Lower leg skin (tissue), 4 donors: ENCODE results near the gene TPST2. TPM values are rescaled to one million over a fixed set of nuclear protein-coding genes. Genes with fewer than 3 reads are reported as not detected.

ENCODE experiments used
- DNase-seq, 2 donors: peaks; one replicate each; pipeline ENCODE4 v3.0.0-alpha.2; 2019; ENCODE audit warnings: low spot score in 2 of 2
- H3K4me3 ChIP-seq: fragments of 200-600 bp; sonication (generic); 2 replicates; pipeline ENCODE4 v1.5.1; 2017; ENCODE audit warnings: mild to moderate bottlenecking, low read depth; ENCODE audit not compliant: poor library complexity, severe bottlenecking
- POLR2A ChIP-seq, 2 donors: fragments of 450-650 bp; IDR thresholded peaks; one replicate each; pipeline ENCODE4 v1.6.1; 2016 to 2017; ENCODE audit warnings: antibody characterized with exemption in 2 of 2, mild to moderate bottlenecking in 1 of 2, moderate library complexity in 1 of 2
- WGBS, 2 donors: methylation state at CpG; one replicate each; pipeline ENCODE4 v1.1.5; 2018; 5-methylcytosine and 5-hydroxymethylcytosine counted together
- intact Hi-C: fragments of 100-400 bp; cut with DNase I; formaldehyde crosslinking; loops from one replicate; pipeline ENCODE4 v1.15.0; 2023; ENCODE audit warnings: low total_unique reads
- total RNA-seq, 4 donors: library from RNA; depleted of rRNA; stranded (reverse); fragments of >200 nt; gene quantifications; one replicate each; pipeline ENCODE4 v1.1.0, GENCODE V29; 2016
- TF ChIP-seq, protein P1 (sequence below), 3 donors: fragments of 450-650 bp; IDR thresholded peaks; one replicate each; pipeline ENCODE4 v1.5.1; 2016; ENCODE audit warnings: antibody characterized with exemption in 3 of 3, mild to moderate bottlenecking in 3 of 3, moderate library complexity in 2 of 3

Gene TPST2
- total RNA-seq, 4 donors from 2014 or later, result 54.9 to 60.6 (median 58.5) TPM

DNA sequence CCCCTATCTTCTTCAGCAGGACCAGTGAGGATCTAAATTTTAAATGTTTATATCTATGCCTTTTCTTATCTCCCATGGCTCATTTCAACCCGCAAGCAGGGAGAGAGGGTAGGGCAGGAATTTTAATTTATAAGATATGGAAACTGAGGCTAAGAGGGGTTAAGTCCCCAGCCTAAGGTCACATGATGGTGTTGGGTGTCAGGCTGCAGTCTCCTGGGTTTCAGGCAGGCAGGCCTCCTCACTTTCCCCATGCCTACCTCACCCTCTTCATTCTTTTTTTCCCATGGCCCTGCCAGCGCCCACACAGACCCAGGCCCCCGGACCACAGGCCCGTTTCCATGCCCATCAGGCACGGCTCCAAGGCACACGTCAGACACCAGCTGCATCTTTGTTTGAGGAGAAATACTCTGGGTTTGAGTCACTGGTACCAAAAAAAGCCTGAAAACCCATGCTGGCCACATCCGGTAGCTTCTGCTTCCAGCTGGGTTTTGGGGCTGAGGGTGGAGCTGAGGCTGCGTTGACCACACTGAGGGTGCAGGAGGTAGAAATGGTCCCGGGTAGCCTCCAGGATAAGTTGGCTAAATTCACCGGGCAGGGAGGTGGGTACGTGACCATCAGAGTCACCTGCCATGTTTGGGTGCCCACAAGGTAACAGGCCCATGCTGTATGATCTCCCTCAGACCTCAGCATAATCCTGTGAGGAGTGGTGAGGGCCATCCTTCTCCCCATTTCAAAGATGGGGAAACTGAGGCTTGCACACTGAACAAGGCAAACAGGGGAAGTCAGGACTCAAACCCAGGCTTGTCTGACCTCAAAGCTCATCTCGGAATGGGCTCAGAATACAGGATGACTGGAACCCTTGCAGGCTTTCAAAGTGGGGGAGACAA is 20.4 kb upstream of the TPST2 start:
- intact Hi-C loops, result no loop called here
- H3K4me3 ChIP-seq, result no peak overlapping the region
- no peak for DNase-seq
- WGBS, 2 donors, result 56 to 62% methylated on average over 12 of the region's 12 CpGs
- TF ChIP-seq POLR2A (IDR thresholded peaks at IDR 0.05), result no peak
- TF ChIP-seq, protein P1, sequence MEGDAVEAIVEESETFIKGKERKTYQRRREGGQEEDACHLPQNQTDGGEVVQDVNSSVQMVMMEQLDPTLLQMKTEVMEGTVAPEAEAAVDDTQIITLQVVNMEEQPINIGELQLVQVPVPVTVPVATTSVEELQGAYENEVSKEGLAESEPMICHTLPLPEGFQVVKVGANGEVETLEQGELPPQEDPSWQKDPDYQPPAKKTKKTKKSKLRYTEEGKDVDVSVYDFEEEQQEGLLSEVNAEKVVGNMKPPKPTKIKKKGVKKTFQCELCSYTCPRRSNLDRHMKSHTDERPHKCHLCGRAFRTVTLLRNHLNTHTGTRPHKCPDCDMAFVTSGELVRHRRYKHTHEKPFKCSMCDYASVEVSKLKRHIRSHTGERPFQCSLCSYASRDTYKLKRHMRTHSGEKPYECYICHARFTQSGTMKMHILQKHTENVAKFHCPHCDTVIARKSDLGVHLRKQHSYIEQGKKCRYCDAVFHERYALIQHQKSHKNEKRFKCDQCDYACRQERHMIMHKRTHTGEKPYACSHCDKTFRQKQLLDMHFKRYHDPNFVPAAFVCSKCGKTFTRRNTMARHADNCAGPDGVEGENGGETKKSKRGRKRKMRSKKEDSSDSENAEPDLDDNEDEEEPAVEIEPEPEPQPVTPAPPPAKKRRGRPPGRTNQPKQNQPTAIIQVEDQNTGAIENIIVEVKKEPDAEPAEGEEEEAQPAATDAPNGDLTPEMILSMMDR (IDR thresholded peaks at IDR 0.05), result no peak

DNA sequence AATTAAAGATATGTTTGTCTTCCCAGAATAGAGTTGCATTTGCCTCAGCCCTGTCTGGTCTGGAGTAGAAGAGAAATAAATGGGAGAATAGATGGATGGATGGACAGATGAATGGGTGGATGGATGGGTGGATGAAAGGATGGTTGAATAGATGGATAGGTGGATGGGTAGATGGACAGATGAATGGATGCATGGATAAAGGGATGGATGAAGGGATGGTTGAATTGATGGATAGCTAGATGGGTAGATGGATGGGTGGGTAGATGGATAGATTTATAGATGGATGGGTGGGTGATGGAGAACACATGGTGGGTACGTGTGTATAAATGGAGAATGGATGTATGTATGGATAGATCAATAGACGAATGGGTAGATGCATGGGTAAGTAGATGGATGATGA is 19.4 kb upstream of the TPST2 start:
- intact Hi-C loops, result no loop called here
- WGBS, 2 donors, result 84 to 88% methylated on average over 2 of the region's 2 CpGs
- no peak overlapping the region for H3K4me3 ChIP-seq
- no peak for TF ChIP-seq POLR2A (IDR thresholded peaks at IDR 0.05)
- TF ChIP-seq, protein P1 (IDR thresholded peaks at IDR 0.05), result no peak
- no peak for DNase-seq

- TF ChIP-seq, protein P1 (IDR thresholded peaks at IDR 0.05), result no peak
- no peak for TF ChIP-seq POLR2A (IDR thresholded peaks at IDR 0.05)
- intact Hi-C loops, result no loop called here
- H3K4me3 ChIP-seq, result no peak overlapping the region
- no peak for DNase-seq
- 36 to 39% methylated on average over 2 of the region's 2 CpGs for WGBS, 2 donors
These were observed 18.2 kb upstream of the TPST2 start for GRCh38 chr22:26608129-26608528.

DNA sequence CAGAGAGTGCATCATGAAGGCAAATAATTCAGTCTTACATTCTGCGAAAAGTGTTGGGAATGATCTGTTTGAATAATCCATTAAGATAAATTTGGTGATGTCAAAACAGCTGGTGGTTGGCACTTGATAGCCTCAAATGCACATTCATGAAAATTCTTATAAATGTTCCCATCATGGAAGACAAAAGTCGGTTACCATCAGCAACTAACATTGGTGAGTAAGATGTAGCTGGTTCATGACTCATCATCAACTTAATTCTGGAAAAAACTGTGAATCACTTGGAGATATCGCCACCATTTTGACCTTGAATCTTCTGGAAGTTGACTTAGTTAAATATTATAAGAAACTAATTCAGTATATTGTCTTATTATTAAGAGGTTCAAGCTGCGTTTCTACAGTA is 16.7 kb upstream of the TPST2 start:
- TF ChIP-seq, protein P1 (IDR thresholded peaks at IDR 0.05), result no peak
- TF ChIP-seq POLR2A (IDR thresholded peaks at IDR 0.05), result no peak
- no peak for DNase-seq
- no peak overlapping the region for H3K4me3 ChIP-seq
- intact Hi-C loops, result no loop called here
- WGBS, 2 donors, result 85 to 92% methylated on average over 4 of the region's 4 CpGs

DNA sequence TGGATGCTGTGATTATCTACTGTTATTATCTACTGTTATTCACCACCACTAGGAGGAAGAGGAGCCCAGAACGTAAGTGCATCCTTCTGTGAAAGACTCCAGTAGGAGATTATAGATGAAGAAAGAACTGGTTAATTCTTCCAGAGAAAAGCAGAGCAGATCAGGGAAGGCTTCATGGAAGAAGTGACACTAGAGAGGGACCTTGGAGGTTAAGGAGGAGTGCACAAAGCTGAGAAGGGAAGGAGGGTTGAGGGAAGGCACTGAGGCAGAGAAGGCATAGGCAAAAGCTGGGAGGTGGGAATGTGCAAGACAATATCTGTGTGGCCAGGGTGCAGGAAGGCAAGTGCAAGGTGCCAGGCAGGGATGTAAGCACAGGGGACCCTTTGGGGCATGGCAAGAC is 14.4 kb upstream of the TPST2 start:
- 78 to 88% methylated on average over 1 of the region's 1 CpG for WGBS, 2 donors
- intact Hi-C loops, result no loop called here
- no peak for DNase-seq
- H3K4me3 ChIP-seq, result no peak overlapping the region
- TF ChIP-seq, protein P1 (IDR thresholded peaks at IDR 0.05), result no peak
- TF ChIP-seq POLR2A (IDR thresholded peaks at IDR 0.05), result no peak
